Ovary (tissue), 3 donors: ENCODE measurements around the gene RELA.
"Not testable (repeated sequence)": the region's sequence is repeated elsewhere in the genome, so short reads cannot be mapped to it uniquely, and the experiment has no call there.

ENCODE experiments used
- CTCF ChIP-seq, 3 donors: fragments of 450-650 bp in 2 of 3; fragments of 200-600 bp in 1 of 3; IDR thresholded peaks; one replicate each; pipeline versions ENCODE4 v1.5.1 to v1.8.0; 2016 to 2022; ENCODE audit warnings: antibody characterized with exemption in 3 of 3, mild to moderate bottlenecking in 1 of 3
- POLR2A ChIP-seq: fragments of 450-650 bp; IDR thresholded peaks from one replicate; pipeline ENCODE4 v1.6.1; 2017; ENCODE audit warnings: antibody characterized with exemption, mild to moderate bottlenecking, moderate library complexity
- donor health status: DM: no; HTN: no; CAD: no.

GRCh38 chr11:65639228-65639597, 23.5 kb downstream of the RELA start:
- TF ChIP-seq CTCF (IDR thresholded peaks at IDR 0.05); POLR2A: not testable (repeated sequence)
